Measurements from ENCODE around the gene SARDH.

DNA sequence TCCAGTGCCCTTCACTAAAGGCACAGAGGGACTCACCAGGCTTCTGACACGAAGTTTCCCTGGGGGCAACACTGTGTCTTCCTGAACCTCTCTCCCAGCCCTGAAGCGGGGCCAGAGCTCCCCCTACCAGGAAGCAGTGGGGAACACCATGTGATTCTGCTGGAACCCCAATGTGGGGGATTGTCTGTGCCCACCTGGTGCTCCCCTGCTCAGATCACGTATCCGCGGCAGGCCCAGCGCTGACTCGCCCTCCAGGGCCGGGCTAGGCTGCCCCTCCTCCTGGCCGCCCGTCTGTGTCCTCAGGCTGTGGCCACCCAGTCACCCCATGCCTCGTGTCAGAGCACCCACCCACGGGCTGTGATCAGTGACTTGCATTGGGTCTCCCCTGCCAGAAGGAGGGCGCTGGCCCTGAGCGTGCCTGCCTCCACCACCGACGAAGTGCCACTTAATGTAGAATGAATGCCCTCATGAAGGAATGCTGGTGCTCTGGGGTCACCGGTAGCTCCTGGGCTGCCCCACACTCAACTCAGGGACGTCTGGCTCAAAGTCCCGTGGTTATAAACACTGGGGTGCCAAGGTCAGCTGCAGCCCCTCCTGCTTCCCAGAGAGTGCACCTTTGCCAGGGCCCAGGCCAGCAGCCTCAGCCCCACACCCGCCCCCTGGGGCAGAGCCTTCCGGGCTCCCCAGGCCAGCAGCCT lies 22.1 kb downstream of the SARDH start:
- TF ChIP-seq POLR2AphosphoS5 (IDR thresholded peaks at IDR 0.05) (no peak), POLR2A (IDR thresholded peaks at IDR 0.05) (no peak), EP300 (IDR thresholded peaks at IDR 0.05) (no peak)
- TF ChIP-seq, protein P1, sequence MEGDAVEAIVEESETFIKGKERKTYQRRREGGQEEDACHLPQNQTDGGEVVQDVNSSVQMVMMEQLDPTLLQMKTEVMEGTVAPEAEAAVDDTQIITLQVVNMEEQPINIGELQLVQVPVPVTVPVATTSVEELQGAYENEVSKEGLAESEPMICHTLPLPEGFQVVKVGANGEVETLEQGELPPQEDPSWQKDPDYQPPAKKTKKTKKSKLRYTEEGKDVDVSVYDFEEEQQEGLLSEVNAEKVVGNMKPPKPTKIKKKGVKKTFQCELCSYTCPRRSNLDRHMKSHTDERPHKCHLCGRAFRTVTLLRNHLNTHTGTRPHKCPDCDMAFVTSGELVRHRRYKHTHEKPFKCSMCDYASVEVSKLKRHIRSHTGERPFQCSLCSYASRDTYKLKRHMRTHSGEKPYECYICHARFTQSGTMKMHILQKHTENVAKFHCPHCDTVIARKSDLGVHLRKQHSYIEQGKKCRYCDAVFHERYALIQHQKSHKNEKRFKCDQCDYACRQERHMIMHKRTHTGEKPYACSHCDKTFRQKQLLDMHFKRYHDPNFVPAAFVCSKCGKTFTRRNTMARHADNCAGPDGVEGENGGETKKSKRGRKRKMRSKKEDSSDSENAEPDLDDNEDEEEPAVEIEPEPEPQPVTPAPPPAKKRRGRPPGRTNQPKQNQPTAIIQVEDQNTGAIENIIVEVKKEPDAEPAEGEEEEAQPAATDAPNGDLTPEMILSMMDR (IDR thresholded peaks at IDR 0.05) = no peak
